HG02981 (cell line): ENCODE measurements around the gene KLRC4.
"Not testable (repeated sequence)": the region's sequence is repeated elsewhere in the genome, so short reads cannot be mapped to it uniquely, and the experiment has no call there.

Source experiments
- ATAC-seq: cut with Tn5 transposase; IDR thresholded peaks from one replicate; pipeline ENCODE4 v1.9.1; 2021; ENCODE audit warnings: mild to moderate bottlenecking, moderate library complexity; ENCODE audit not compliant: unreplicated experiment

KLRC4 gene

GRCh38 chr12:10398168-10398567 is 11.4 kb downstream of the KLRC4 start:
- ATAC-seq = no peak

GRCh38 chr12:10397296-10397695 is 12.3 kb downstream of the KLRC4 start:
- no peak for ATAC-seq

- ATAC-seq = not testable (repeated sequence)
These were observed 13.4 kb downstream of the KLRC4 start for GRCh38 chr12:10396176-10396575.

GRCh38 chr12:10395390-10395998 is 14.1 kb downstream of the KLRC4 start:
- peak; percentile 77 for ATAC-seq

GRCh38 chr12:10394531-10395152 is 14.9 kb downstream of the KLRC4 start:
- ATAC-seq = not testable (repeated sequence)

- no peak for ATAC-seq
These were observed 16.3 kb downstream of the KLRC4 start for GRCh38 chr12:10393291-10393690.

DNA sequence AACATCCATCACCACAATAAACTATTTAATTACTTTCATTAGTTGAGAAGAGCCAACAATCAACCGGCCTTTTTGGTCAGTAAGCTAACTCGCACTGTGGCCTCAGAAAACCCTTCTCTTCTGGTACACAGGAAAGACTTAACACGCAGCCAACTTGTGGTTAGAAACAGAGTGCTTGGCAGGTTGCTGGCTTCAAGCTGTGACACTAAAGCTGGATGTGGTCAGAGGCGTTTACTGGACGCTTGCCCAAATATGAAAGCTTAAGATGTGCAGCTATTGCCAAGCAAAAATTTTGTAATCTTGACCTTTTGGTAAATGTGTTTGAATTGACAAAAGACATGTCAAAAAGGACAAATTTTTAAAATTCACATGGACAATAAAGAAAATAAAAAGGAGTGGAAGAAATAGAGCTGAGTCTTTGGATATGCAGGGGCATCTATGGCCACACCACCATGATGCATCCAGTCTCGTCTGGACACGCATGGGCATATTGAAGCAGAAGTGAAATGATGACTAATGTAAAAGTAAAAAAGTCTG is 17.1 kb downstream of the KLRC4 start:
- peak; percentile 74 for ATAC-seq

DNA sequence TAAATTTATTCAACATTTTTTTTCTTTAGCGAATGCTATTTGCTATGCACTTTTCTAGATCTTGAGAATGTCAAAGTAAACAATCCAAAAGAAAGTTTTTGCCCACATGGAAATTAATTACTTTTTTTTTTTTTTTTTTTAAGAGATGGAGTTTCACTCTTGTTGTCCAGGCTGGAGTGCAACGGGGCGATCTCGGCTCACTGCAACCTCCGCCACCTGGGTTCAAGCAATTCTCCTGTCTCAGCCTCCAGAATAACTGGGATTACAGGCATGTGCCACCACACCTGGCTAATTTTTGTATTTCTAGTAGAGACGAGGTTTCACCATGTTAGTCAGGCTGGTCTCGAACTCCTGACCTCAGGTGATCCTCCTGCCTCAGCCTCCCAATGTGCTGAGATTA is 18.6 kb downstream of the KLRC4 start:
- ATAC-seq = not testable (repeated sequence)

DNA sequence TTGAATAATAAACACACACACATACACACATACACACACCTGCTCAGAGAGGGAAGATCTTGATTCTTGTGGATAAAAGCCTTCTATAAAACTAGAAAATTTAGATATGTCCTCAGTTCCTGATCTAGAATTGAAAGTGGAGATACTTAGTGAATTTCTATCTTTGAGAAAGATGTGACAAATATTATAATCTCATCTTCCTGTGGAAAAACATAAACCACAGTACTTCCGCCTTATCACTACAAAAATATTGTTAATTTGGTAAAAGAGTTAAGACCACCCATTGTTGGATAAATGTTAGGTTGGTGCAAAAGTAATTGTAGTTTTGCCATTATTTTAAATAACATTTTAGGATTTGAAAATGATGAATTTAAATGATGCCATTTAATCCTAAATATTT is 19.7 kb downstream of the KLRC4 start, which contains the start of gene KLRK1:
Gene KLRK1 (minus strand): TSS at position 138 of the 400 bp plus-strand sequence. CDS start 1,231 bp downstream, outside the sequence.
- ATAC-seq = no peak

DNA sequence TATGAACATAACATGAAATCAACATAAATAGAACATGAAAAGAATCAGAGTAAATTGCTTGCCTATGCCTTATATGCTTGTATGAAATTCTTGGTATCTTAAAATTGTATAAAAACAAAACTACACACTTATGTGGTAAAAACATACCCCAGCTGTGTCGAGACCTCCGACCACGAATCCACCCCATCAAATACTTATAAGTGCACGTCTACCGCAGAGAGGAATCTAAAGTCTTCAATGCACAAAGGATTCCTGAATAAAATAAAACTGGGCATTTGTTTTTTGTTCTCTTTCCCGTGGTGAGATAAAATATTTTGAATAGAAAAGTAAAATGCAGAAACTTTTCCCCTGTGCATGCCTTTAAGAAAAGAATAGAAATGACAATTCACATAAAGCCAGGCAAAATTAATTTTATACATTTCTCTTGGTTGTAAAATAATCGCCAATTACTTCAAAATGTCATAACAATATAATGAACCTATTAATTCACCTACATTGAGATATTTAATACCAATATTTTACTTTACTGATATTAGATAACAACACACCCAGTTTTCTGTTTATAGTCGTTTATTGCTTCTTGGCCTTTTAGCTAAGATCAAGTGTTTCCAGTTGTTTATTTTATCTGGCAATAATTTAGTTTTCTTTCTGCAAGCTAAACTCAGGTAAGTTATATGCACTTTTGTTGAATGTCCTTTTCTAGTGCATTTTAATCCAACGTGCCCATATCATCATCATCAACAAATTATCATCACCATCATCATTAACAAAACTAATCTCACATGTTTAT is 20.7 kb downstream of the KLRC4 start:
- ATAC-seq = no peak

GRCh38 chr12:10387498-10387897 is 22.1 kb downstream of the KLRC4 start:
- ATAC-seq = not testable (repeated sequence)

DNA sequence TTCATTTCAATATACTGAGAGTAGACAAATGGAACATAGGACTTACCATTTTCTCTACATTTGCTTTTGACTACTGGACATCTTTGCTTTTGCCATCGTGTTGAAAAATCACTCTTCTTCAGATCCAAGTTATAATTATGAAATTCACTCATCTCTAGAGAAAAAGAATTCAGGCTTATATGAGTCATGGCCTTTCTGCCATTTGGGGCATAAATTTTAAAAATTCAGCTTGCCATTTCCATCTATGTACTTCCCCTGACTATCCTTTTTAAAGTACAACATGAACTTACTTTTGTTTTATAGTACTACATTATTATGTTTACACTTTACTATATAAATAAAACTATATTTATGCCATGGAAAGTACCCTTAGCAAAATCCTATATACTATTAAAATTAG is 22.7 kb downstream of the KLRC4 start:
- ATAC-seq = no peak

GRCh38 chr12:10385166-10385613 is 24.4 kb downstream of the KLRC4 start:
- no peak for ATAC-seq

DNA sequence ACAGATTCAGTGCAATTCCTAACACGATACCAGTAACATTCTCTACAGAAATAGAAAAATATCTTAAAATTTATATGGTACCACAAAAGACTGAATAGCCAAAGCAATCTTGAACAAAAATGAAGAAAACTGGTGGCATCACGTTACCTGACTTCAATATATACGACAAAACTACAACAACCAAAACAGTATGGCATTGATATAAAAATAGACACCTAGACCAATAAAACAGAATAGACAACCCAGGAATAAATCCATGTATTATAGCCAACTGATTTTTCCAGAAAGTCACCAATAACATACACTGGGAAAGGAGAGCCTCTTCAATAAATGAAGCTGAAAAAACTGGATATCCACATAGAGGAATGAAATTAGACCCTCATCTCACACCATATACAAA is 25.4 kb downstream of the KLRC4 start:
- ATAC-seq = no peak

DNA sequence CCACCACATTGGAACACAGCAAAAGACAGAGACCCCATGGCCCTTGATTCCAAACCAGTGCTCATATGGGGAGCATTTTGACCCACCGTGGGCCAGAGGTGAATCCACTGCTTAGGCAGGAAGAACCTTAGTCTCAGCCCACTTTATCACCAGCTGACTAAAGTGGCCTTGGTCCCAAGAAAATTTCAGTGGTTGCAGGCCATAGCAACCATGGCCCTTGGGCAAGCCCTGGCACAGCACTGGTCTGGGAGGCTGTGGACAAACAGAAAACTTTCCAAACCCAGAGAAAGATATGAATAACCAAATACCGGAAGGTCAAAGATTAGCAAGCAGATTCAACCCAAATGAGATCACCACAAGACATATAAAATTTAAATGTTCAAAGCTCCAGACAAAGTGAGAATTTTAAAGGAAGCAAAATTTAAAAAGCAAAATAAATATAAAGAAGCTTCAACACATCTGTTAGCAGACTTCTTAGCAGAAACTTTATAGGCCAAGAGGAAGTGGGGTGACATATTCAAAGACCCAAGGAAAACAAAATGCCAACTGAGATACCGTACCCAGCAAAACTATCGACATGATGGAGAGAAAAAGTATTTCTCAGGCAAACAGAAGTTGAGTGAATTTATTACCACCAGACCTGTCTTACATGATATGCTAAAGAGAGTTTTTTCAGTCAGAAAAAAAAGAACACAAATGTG is 27.5 kb downstream of the KLRC4 start:
- no peak for ATAC-seq

DNA sequence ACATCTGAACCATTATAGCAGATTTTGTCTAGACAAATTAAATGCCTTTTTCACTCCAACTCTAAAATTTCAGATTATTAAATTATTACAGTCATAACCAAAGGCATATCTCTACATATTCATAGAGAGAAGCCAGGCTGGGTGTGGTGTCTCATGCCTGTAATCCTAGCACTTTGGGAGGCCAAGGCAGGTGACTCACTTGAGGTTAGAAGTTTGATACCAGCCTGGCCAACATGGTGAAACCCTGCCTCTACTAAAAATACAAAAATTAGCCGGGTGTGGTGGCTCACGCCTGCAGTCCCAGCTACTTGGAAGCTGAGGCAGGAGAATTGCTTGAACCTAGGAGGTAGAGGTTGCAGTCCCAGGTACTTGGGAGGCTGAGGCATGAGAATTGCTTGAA is 30.8 kb downstream of the KLRC4 start:
- ATAC-seq = not testable (repeated sequence)

- no peak for ATAC-seq
These were observed 34.9 kb downstream of the KLRC4 start for GRCh38 chr12:10374624-10375018.

DNA sequence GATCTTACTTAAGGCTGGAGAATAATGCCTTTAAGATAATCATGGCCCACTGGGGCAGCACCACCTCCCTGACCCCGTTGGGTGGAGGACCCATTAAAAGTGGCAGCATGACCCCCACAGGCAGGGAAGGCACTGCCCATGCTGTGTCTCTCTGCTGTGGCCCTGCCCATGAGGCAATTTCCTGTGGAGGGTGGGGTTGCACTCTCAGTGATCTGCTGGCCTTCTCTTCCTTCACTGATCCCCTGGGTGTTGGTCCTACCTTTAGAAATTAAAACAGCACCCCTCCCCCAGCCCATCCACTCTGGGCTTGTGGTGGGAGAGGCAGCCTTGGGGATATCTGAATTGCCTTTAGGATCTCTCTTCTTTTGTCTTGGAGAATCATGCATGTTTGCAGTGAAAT is 37.0 kb downstream of the KLRC4 start:
- ATAC-seq = no peak

- ATAC-seq = not testable (repeated sequence)
These were observed 37.5 kb downstream of the KLRC4 start for GRCh38 chr12:10371893-10372535.
